Measurements from ENCODE around the gene GIPC3. TPM values are rescaled to one million over a fixed set of nuclear protein-coding genes. Genes with fewer than 3 reads are reported as not detected.

The GIPC3 gene
- total RNA-seq, 2 donors from 2014 or later: 13.9 to 14.6 TPM

- intact Hi-C loops (cut with DNase I): loop anchor here in 1 of 2 donors (1.0 kb wide), 1 partner anchor 144 kb away; no protein-coding TSS in a partner anchor
These were observed 25.8 kb downstream of the GIPC3 start for GRCh38 chr19:3610745-3611717.

GRCh38 chr19:3611841-3612240 lies 26.6 kb downstream of the GIPC3 start:
- DNase-seq (ENCODE audit: low spot score): no peak
- intact Hi-C loops (cut with DNase I): no loop called here

More at GRCh38 chr19:3610745-3611717, 25.8 kb downstream of the GIPC3 start:
- no peak for DNase-seq (ENCODE audit: low spot score)

GRCh38 chr19:3612330-3612729 lies 27.1 kb downstream of the GIPC3 start:
- DNase-seq (ENCODE audit: low spot score): peak; percentile 80
- intact Hi-C loops (cut with DNase I): no loop called here

GRCh38 chr19:3612901-3613741 lies 27.8 kb downstream of the GIPC3 start:
- intact Hi-C loops (cut with DNase I): no loop called here
- peak; percentile 82 for DNase-seq (ENCODE audit: low spot score)

- DNase-seq (ENCODE audit: low spot score): peak; percentile 74
- intact Hi-C loops (cut with DNase I): no loop called here
These were observed 28.8 kb downstream of the GIPC3 start for GRCh38 chr19:3613818-3614661.

- intact Hi-C loops (cut with DNase I): loop anchor here in 1 of 2 donors (5.0 kb wide), 1 partner anchor 68 kb away; no protein-coding TSS in a partner anchor
- DNase-seq (ENCODE audit: low spot score): peak; percentile 77
These were observed 29.7 kb downstream of the GIPC3 start for GRCh38 chr19:3614858-3615505.

GRCh38 chr19:3615524-3616135 lies 30.4 kb downstream of the GIPC3 start:
- DNase-seq (ENCODE audit: low spot score): peak; percentile 78
- intact Hi-C loops (cut with DNase I): loop anchor here in 1 of 2 donors (5.0 kb wide), 1 partner anchor 68 kb away; no protein-coding TSS in a partner anchor

GRCh38 chr19:3617463-3617862 lies 32.2 kb downstream of the GIPC3 start:
- intact Hi-C loops (cut with DNase I): loop anchor here in 1 of 2 donors (5.0 kb wide), 1 partner anchor 70 kb away; no protein-coding TSS in a partner anchor
- peak; percentile 67 for DNase-seq (ENCODE audit: low spot score)

GRCh38 chr19:3618144-3618810 lies 33.0 kb downstream of the GIPC3 start:
- peak; percentile 93 for DNase-seq (ENCODE audit: low spot score)
- intact Hi-C loops (cut with DNase I): loop anchor here (2.0 to 5.0 kb wide), 2 partner anchors 31 to 71 kb away; no protein-coding TSS in a partner anchor

- intact Hi-C loops (cut with DNase I): loop anchor here (2.0 to 5.0 kb wide), 2 partner anchors 32 to 72 kb away; no protein-coding TSS in a partner anchor
- peak; percentile 79 for DNase-seq (ENCODE audit: low spot score)
These were observed 33.7 kb downstream of the GIPC3 start for GRCh38 chr19:3618811-3619630.

- intact Hi-C loops (cut with DNase I): loop anchor here (2.0 to 5.0 kb wide), 2 partner anchors 33 to 72 kb away; no protein-coding TSS in a partner anchor
- peak; percentile 78 for DNase-seq (ENCODE audit: low spot score)
These were observed 34.3 kb downstream of the GIPC3 start for GRCh38 chr19:3619631-3620012.

- DNase-seq (ENCODE audit: low spot score): peak; percentile 77
- intact Hi-C loops (cut with DNase I): no loop called here
These were observed 35.0 kb downstream of the GIPC3 start for GRCh38 chr19:3620145-3620816.

GRCh38 chr19:3620817-3621547 lies 35.7 kb downstream of the GIPC3 start:
- intact Hi-C loops (cut with DNase I): no loop called here
- no peak for DNase-seq (ENCODE audit: low spot score)

- DNase-seq (ENCODE audit: low spot score): no peak
- intact Hi-C loops (cut with DNase I): no loop called here
These were observed 36.4 kb downstream of the GIPC3 start for GRCh38 chr19:3621689-3622088.

- intact Hi-C loops (cut with DNase I): no loop called here
- no peak for DNase-seq (ENCODE audit: low spot score)
These were observed 36.9 kb downstream of the GIPC3 start for GRCh38 chr19:3622224-3622623.

Data from posterior vena cava (tissue), 2 donors.